ENCODE data around the gene RSAD1.

Gene RSAD1

DNA sequence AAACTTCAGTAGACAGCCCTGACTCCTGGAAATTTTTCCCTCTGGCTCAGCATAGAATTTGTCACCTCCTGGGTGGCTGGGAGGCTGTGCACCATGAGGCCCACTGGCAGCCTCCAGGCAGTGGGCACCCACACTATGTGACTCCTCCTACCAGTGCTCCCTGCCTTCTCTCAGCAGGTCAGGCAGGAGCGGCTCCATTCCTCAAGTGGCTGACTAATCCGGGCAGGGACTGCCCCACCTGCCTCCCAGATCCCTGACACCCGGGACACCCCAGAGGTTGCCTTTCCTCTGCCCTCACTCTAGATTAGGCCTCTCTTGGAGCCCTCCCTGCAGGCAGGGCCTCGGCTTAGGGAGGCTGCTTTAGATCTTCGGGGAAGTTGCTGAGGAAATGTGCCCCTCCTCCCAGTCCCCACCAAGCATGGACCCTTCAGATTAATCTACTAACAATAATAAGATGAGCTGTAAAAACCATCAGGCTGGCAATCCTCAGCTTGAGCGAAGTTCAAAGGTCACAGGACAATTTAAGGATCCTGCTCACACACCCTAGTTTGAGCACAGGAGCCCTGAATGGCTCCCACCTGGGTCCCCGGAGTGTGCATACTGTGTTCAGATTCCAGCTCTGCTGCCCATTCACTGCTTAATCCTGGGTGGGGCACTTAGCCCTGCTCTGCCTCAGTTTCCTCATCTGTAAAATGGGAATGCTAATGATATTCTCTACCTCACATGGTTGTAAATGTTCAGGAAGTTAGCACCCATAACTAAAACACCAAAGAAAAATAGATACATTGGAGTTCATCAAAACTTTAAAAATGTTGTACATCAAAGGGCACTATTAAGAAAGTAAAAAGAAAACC lies 19.6 kb downstream of the RSAD1 start:
- DNase-seq, result no peak

DNA sequence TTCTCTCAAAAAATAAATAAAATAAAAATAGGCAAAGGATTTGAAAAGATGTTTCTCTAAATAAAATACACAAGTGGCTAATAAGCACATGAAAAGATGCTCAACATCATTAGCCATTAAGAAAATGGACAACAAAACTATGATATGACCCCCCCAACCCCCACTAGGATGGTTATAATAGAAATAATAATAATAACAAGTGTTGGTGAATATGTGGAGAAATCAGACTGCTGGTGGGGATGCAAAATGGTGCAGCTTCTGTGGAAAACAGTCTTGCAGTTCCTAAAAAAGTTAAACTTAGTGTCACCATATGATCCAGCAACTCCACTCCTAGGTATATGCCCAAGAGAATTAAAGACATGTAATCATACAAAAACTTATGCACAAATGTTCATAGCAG lies 20.6 kb downstream of the RSAD1 start:
- DNase-seq, result no peak

GRCh38 chr17:50499721-50500120 lies 21.1 kb downstream of the RSAD1 start:
- no peak for DNase-seq

DNA sequence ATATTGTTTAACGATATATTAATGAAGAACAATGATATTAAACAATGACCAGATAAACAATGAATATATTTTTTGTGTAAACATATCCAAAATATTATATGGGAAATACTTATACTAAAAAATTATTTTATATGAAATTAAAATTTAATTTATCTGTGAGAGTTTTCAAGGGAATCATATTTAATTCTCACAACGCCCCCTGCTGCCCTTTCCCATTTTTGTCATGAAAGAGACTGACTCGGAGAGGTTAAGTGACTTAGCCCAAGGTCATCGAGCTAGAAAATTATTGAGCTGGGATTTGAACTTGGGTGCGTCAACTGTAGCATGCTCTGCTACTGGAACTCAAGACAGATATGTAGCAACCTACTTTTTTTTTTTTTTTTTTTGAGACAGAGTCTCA lies 22.4 kb downstream of the RSAD1 start:
- DNase-seq, result peak; percentile 55

DNA sequence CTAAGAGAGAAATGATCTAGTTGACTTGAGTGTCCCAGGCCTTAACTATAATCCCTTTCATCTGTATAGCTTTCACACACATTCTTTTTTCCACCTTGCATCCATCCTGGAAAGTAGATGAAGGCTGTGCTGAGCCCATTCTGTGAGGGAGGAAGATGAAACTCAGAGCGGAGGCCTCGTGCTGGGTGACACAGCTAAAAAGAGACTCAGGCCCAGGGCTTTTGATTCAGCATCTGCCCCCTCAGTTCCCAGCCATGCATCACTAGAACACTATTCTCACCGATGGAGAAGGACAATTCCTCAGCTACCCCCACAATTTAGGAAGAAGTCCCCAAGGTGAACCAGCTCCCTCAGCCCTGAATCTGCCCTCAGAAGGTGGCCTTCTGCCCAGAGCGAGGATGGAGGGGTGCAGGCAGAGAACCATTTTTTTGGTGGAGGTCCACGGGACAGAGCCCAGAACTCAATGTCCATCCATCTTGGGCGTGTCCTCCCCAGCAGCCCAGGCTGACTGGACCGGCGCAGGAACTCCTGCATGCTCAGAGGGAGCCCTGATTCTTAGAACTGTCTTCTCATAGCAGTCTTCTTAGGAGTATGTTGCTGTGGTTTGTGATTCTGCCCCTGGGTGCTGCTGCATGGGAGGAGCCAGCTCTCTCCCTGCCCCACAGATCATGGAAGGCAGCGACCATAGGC lies 23.8 kb downstream of the RSAD1 start:
- DNase-seq, result no peak

DNA sequence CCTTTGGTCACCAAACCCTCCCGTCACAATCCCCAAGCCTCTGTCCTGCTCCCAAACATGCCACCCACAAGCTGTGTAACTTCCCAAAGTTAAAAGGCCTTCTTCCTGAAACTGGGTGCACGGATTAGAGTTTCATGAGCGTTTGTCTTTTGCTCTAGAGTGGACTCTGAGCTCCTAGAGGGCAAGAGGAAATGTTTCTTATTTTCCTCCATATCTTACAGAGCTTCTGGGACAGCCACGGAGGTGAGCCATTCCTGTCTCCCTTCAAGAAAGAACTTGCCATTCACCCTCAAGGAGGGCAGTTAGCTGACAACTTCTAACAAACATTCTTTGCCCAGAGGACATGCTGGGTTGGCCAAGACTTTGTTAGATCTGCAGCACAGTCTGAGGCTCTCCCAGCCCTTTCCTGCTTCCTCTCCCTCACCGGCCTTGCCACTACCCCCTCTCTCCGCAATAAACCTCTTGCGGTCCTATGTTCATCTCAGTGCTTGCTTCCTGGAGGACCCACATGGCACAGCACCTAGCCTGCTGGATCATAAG lies 27.0 kb downstream of the RSAD1 start:
- DNase-seq, result no peak

- no peak for DNase-seq
Measured at GRCh38 chr17:50506298-50506697, 27.6 kb downstream of the RSAD1 start.

GRCh38 chr17:50507871-50508572 lies 29.4 kb downstream of the RSAD1 start, which contains the start of gene MYCBPAP:
Gene MYCBPAP, plus strand, starts transcription at chr17:50508439. Its CDS starts 236 bp downstream, at chr17:50508675.
- peak; percentile 89 for DNase-seq

DNA sequence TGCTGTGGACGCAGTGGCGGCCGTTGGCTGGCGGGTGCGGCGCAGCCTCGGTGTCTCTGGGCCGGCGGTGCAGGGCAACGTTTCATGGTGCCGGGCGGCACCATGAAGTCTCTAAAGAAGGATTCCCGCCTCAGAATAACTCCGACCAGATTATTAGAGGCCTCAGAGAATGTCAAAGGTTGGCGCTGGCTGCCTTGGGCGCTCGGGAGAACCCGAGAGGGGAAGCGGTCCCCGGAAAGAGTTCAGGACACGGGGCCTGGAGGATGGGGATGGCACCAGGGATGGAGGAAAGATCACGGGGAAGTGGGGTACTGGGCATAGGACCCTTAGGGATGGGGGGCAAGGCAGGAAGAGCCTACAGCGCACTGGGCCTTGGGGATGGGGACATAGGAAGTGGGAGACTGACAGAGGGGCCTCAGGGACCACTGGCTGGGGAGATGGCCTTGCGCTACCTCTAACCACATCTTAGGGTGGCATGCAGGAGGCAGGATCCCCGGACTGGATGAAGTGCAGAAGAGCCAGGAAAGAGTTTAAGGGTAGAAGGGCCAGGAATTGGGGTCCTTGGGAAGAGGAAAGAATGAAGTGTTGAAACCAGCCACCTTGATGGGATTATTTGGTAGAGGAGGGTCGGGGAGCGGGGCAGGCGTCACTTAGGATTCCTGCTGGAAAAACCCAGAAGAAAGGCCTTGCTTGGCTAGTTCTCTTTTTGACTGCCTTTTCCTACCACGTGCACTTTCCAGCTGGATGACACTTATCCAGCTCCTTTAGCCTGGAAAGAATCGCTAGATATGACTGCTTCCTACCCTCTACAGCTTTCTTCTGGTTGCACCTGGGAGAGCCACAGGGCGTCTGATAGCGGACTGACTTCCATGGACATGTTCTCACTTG lies 30.2 kb downstream of the RSAD1 start:
- DNase-seq, result no peak

DNA sequence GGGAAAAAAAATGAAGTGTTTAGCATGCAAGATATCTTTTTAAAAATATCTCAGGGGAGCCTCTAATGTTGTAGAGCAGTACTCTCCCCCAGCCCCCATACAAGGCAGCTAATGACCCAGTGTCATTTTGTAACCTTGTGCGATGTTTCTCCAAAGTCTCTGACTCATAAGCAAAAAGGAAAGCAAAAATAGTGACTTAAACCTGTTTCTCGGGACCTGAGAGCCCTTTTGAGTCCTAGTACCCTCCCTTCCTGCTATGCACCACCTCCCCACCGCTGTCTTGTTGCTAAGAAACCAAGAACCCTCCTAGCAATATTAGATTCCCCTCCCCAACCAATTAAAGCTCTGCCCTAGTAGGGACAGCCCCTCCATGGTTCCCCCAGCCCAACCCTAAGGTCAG lies 32.4 kb downstream of the RSAD1 start:
- DNase-seq, result peak; percentile 70

DNA sequence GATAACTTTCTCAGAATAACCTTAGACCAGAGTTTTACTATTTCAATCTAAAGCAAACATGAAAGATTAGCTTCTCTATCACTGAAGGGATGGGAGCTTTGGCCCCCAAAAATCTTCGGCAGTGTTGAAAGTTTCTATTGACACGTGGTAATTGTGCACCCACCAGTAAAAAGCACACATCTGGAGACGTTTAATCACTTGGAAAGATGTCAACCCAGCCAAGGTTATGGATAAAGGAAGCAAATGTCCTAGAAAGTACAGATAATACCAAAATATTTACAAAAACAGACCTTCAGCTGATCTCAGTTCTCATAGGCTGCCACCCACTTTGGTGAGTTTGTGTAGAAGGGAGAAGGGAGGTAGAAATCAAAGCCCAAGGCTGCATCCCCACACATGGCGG lies 34.8 kb downstream of the RSAD1 start:
- DNase-seq, result no peak

- DNase-seq, result no peak
Measured at GRCh38 chr17:50514388-50514787, 35.7 kb downstream of the RSAD1 start.

DNA sequence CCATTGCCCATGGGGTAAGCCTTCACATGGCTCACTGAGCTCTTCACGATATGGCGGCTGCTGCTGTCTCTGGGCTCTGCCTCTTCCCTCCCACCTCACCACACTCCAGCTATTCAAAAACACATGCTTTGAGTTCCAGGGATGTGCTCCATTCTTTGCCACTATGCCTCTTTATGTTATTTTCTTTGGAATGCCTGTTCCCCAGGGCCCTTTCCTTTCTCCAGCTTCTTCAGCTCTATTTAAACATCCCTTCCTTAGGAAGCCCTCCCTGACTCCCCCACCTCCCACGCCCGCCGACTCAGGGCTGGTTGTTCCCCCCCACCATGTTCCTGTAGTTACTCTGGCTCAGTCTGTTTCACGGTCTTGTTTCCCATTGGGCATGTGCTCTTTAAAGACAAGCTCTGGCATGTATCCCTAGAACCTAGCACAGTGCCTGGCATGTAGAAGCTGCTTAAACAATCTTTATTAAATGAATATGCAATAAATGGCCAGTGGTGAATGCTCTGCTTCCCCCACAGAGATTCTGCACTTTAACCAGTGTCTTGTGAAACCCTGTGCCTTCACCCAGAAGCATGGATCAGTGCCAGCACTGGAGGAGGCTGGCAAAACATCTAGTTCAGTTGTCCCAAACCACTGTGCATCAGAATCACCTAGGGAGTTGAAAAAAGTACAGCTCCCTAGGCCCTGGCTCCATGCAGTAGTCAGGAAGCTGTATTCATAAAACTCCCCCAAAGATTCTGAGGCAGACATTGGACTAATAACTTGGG lies 36.5 kb downstream of the RSAD1 start:
- DNase-seq, result no peak

- DNase-seq, result no peak
Measured at GRCh38 chr17:50517011-50517410, 38.4 kb downstream of the RSAD1 start.

GRCh38 chr17:50517504-50518383 lies 39.1 kb downstream of the RSAD1 start:
- no peak for DNase-seq

DNA sequence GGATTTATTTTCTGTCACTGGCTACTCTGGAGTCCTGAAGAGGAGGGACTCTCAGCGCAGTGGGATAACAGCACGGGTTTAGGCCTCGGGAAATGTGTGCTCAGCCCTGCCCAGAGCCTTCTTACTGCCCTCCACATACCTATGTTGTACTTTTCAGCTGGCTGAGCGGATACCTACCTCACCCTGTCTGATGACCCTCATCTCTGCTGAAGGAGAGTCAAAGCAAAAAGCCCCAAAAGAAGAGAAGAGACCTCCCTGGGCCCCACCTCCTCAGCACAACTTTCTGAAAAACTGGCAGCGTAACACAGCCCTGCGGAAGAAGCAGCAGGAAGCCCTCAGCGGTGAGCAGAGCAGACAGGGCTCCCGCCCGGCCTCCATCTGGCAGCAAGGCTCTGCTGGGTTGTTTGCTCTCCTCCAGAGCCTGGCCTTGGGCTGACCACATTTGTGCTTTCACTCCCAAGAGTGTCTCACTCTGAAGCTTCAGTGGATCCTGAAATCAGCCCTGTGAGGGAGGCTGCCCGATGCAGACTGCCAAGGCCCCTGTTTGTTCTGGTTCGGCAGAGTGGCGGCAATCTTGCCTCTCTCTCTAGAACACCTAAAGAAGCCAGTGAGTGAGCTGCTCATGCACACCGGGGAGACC lies 39.8 kb downstream of the RSAD1 start:
- no peak for DNase-seq

DNA sequence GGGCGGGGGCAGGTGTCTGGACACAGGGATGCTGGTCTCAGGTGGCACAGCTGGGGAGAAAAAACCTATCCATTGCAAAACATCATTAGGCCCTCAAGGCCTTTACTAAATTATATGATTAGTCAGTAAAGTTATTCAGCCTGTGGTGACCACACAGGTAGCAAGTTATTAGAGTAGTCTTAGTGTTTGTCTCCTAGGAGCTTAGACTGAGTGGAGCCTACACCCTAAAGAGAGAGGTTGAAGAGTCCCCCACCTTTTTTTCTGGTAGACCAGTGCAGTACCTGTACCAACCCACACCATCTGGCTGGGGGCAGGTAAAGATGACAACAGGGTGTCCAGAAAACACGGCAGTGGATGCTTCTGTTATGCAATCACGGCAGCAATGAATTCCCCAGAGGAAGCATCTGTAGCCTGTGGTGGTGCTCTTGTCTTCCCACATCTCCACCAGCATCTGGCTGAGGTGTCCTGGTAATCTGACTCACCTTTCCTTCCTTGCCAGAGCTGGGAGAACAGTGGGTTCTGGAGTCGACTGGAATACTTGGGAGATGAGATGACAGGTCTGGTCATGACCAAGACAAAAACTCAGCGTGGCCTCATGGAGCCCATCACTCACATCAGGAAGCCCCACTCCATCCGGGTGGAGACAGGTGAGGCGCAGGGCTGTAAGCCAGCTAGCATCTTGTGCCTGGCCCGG lies 40.6 kb downstream of the RSAD1 start:
- no peak for DNase-seq

- no peak for DNase-seq
Measured at GRCh38 chr17:50520483-50520882, 41.8 kb downstream of the RSAD1 start.

GRCh38 chr17:50521514-50521913 lies 42.9 kb downstream of the RSAD1 start:
- no peak for DNase-seq
